ENCODE measurements around the gene GP5. TPM values are rescaled to one million over a fixed set of nuclear protein-coding genes. Genes with fewer than 3 reads are reported as not detected.

Gene GP5
- total RNA-seq, 2 donors from 2014 or later = not detected

- no peaks in the 10 kb centered on the region for H3K9me3 ChIP-seq
- 67 to 71% methylated on average over 5 to 6 of the region's 6 CpGs for WGBS, 2 donors
- no peaks in the 10 kb centered on the region for H3K36me3 ChIP-seq (replicated peaks in 1 of 2; ENCODE audit: insufficient read depth in 1 of 2, low read depth in 2 of 2)
- no peak overlapping the region for H3K4me3 ChIP-seq
- intact Hi-C loops (cut with DNase I) = no loop called here
- no peak for ATAC-seq
- H3K4me1 ChIP-seq = no peaks in the 10 kb centered on the region
- no peak for TF ChIP-seq POLR2A (IDR thresholded peaks at IDR 0.05)
- TF ChIP-seq CTCF (IDR thresholded peaks at IDR 0.05) = no peak
- no peak for DNase-seq
- no peaks in the 10 kb centered on the region for H3K27me3 ChIP-seq
- no peak overlapping the region for H3K27ac ChIP-seq
These were observed 50.7 kb downstream of the GP5 start for GRCh38 chr3:194348354-194348753.

GRCh38 chr3:194346621-194347020 is 52.4 kb downstream of the GP5 start:
- WGBS, 2 donors = 42 to 62% methylated on average over 5 of the region's 5 CpGs
- DNase-seq (no peak), ATAC-seq (no peak)
- Histone ChIP-seq H3K27ac (no peak overlapping the region), H3K4me3 (no peak overlapping the region), H3K4me1 (no peaks in the 10 kb centered on the region), H3K27me3 (no peaks in the 10 kb centered on the region), H3K9me3 (no peaks in the 10 kb centered on the region), H3K36me3 (replicated peaks in 1 of 2; ENCODE audit: insufficient read depth in 1 of 2, low read depth in 2 of 2) (no peaks in the 10 kb centered on the region)
- TF ChIP-seq CTCF (IDR thresholded peaks at IDR 0.05) (no peak), POLR2A (IDR thresholded peaks at IDR 0.05) (no peak)
- intact Hi-C loops (cut with DNase I) = no loop called here

- 28 to 60% methylated on average over 2 to 9 of the region's 9 CpGs for WGBS, 2 donors
- Histone ChIP-seq H3K4me3 (no peak overlapping the region), H3K9me3 (no peaks in the 10 kb centered on the region), H3K27me3 (no peaks in the 10 kb centered on the region), H3K27ac (no peak overlapping the region), H3K36me3 (replicated peaks in 1 of 2; ENCODE audit: insufficient read depth in 1 of 2, low read depth in 2 of 2) (no peaks in the 10 kb centered on the region), H3K4me1 (no peaks in the 10 kb centered on the region)
- no peak for TF ChIP-seq CTCF (IDR thresholded peaks at IDR 0.05)
- TF ChIP-seq POLR2A (IDR thresholded peaks at IDR 0.05) = no peak
- intact Hi-C loops (cut with DNase I) = no loop called here
- no peak for ATAC-seq
- no peak for DNase-seq
These were observed 53.0 kb downstream of the GP5 start for GRCh38 chr3:194346035-194346434.

Other genes with a start within 250 kb of the GP5 start
- gene CPN2, start 47.9 kb downstream of the GP5 start, total RNA-seq = not detected
- under 1 TPM in 1 of 2 donors, not detected in 1; 0.26 TPM for gene LRRC15, start 29.5 kb downstream of the GP5 start, total RNA-seq
- gene ATP13A3, start 87.7 kb upstream of the GP5 start, total RNA-seq = 10 to 100 TPM; 35.6 to 56.0 TPM
- gene TMEM44, start 234.2 kb upstream of the GP5 start, total RNA-seq = 1 to 10 TPM; 1.8 to 9.6 TPM

Data from body of pancreas (tissue), 4 donors.